22Rv1 (cell line): ENCODE measurements around the gene TIRAP.

ENCODE experiments used
- H3K27ac ChIP-seq: fragments of 450-650 bp; 2 replicates; pipeline ENCODE4 v1.5.1; 2017
- ZFX ChIP-seq: fragments of 450-650 bp; IDR thresholded peaks from 2 replicates; pipeline ENCODE4 v1.6.1; 2017; ENCODE audit warnings: antibody characterized with exemption, borderline replicate concordance
- TF ChIP-seq, protein P1 (sequence below): fragments of 450-650 bp; IDR thresholded peaks from 2 replicates; pipeline ENCODE4 v1.5.1; 2017; ENCODE audit warnings: mild to moderate bottlenecking

TIRAP gene

DNA sequence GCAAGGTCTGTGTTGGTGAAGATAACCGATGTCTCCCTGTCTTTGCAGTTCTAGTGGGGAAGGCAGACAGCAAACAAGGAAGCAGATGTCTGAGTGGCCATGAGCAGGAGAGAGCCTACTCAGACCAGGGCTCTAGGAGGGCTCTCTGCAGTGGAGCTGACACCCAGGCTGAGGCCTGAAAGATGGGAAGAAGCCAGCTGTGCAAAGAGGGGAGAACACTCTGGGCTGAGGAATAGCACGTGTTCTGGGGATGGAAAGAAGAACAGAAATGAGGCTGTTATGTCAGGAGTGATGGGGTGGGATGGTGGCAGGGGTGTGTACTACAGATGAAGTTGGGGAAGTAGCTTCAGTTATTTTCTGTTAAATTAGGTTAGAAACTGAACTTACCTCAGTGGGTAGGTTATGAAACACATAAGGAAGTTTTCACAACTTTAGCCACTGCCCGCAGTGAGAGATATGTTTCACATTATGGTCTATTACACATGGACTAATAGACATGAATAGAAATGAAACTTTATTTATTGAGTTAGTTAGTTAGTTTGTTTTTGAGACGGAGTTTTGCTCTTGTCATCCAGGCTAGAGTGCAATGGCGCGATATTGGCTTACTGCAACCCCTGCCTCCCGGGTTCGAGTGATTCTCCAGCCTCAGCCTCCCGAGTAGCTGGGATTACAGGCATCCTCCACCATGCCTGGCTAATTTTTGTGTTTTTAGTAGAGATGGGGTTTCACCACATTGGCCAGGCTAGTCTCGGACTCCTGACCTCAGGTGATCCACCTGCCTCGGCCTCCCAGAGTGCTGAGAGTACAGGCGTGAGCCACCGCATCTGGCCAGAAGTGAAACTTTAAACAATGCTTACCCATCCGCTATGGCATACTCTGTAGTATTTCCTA, 28.8 kb downstream of the TIRAP start:
- TF ChIP-seq, protein P1, sequence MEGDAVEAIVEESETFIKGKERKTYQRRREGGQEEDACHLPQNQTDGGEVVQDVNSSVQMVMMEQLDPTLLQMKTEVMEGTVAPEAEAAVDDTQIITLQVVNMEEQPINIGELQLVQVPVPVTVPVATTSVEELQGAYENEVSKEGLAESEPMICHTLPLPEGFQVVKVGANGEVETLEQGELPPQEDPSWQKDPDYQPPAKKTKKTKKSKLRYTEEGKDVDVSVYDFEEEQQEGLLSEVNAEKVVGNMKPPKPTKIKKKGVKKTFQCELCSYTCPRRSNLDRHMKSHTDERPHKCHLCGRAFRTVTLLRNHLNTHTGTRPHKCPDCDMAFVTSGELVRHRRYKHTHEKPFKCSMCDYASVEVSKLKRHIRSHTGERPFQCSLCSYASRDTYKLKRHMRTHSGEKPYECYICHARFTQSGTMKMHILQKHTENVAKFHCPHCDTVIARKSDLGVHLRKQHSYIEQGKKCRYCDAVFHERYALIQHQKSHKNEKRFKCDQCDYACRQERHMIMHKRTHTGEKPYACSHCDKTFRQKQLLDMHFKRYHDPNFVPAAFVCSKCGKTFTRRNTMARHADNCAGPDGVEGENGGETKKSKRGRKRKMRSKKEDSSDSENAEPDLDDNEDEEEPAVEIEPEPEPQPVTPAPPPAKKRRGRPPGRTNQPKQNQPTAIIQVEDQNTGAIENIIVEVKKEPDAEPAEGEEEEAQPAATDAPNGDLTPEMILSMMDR, result no peak
- no peak for TF ChIP-seq ZFX
- H3K27ac ChIP-seq, result no peak overlapping the region

DNA sequence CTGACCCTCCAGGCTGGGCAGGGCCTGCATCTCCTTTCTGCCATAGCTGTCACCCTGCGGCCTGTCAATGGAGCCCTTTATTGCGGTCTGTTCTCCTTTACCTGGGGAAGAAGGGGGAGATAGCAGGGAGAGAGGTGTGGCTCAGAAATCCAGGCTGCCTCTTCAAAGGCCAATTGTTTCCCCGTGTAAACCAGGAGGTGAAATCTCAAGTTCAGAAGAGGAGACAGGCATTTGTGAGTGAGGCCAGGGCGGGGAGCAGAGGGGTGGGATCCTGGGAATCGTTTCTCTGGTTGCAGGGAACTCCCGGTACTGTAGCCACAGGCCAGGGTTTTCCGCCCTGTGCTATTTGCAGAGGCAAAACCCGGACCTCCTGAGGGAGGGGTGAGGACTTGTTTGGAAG, 30.1 kb downstream of the TIRAP start:
- no peak overlapping the region for H3K27ac ChIP-seq
- TF ChIP-seq ZFX, result no peak
- TF ChIP-seq, protein P1, result no peak

DNA sequence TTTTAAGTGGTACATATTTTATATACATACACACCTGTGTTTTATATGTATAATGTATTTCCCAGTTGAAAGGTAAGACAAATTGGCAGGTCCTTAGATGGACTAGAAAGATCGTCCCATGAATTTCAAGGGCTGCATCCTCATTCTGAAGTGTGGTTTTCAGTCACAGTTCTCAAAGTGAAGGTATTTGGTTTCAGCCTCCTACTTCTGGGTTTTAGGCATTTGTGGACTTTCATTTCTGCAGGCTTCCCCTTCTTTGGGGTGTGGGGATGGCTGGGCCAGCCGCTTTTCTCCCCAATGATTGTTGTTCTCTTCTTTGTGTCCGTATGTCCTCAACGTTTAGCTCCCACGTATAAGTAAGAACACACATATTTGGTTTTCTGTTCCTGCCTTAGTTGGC, 30.9 kb downstream of the TIRAP start:
- no peak overlapping the region for H3K27ac ChIP-seq
- TF ChIP-seq ZFX, result no peak
- TF ChIP-seq, protein P1, result no peak

DNA sequence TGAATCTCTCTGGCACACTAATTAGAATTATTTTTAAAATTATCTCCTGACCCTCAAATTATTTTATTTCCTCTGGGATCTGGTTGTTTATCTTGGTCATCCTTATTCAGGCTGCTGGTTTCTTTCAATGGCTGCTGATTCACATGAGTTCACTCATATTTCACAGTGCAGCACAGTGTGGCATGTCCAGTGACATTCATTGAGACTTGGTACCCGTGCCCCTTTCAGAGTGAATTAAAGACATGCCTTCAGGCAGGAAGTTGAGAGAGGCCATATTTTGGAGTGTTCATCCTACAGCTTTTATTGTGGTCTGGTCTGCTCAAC, 34.5 kb downstream of the TIRAP start:
- no peak overlapping the region for H3K27ac ChIP-seq
- TF ChIP-seq, protein P1, result no peak
- no peak for TF ChIP-seq ZFX

DNA sequence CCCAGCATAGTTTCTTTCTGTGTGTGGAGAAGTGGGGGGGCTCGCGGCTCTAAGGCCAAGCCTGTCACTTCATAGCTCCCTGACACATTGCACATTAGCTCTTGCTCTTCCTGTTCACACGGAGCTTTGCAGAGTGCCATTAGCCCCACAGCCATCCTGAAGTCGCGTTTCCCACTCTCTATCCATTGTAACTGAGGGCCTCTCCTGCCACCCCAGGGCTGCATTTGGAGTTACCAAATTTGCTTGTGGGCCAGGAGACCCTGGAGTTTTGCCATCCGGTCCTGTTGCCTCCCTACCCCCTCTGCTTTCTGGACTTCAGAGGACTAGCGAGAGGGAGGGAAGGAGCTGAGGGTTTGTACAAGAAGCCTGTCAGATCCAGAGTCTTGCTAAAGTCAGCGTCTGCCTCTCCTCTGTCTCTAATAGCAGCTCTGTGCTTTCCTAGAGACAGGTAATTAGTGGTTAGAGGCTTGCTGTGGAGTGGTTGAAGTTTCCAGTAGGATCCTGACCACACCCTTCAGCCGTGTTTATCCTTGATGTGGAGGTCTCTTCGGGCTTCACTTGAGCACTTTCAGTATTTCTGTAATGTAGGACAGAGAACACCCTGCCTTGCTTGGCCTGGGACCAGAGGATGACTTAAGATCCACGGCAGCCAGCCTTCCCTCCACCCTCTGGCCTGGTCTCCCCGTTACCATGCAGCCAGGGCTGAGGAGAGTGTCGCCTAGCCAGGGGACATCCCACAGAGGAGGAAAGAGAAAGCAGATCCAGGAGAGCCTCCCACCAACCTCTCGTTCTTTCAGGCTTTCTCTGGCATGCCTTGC, 35.1 kb downstream of the TIRAP start:
- H3K27ac ChIP-seq, result no peak overlapping the region
- TF ChIP-seq, protein P1, result no peak
- no peak for TF ChIP-seq ZFX

DNA sequence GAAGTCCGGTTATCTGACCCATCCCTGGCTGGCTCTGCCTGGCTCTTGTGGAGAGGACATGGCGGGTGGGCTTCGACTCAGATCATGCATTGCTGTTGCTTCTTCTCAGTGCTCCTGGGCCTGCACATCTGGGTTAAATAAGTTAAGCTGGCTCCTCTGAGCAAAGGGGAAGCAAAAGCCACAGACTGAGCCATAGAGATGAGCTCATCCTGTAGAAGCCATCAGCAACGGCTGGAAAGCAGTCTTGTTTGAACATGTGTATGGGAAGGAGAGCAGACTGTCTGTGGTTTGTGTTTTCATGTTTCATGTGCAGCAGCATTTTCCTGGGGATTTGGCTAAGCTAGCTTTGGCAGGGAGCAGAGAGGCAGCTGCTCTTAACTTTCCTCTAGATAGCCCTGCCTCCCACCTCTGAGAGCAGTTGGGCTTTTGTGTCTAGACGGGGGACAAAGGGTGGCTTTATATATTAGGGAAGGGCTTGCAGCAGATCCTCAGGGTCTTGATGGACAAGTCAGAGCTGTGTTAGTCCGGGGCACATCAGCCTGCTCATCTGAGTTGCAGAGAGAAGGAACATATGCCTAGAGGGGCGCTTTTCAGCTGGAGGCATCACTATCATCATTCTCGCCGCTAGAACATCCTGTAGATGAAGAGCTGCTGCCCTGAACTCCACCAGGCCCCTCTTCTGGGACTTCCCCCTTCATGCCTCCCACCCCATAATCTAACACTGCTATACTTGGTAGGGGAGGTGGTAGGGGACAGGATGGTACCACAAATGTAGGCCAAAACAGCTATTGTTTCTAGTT, 35.9 kb downstream of the TIRAP start:
- no peak overlapping the region for H3K27ac ChIP-seq
- no peak for TF ChIP-seq ZFX
- TF ChIP-seq, protein P1, result no peak
